DND-41 (cell line): ENCODE data around the gene PRXL2B.
A peak's percentile ranks its signal among the peaks of the same experiment; 100 is the strongest.

ENCODE experiments used
- ATAC-seq: fragments of 200-7000 bp; cut with Tn5 transposase; 3 replicates; pipeline ENCODE4 v1.9.1; 2021; ENCODE audit warnings: low read depth; ENCODE audit not compliant: insufficient read depth
- DNase-seq: peaks from one replicate; pipeline ENCODE4 v3.0.0-alpha.2; 2020
- H2AFZ ChIP-seq: 2 replicates; pipeline ENCODE4 v1.6.0; 2012; ENCODE audit warnings: low read depth, low read length
- H3K27ac ChIP-seq: 2 replicates; pipeline ENCODE4 v1.5.1; 2012; ENCODE audit warnings: low read length, inconsistent platforms
- H3K27me3 ChIP-seq: fragments of 200-600 bp; sonication (generic); 2 replicates; pipeline ENCODE4 v1.6.0; 2012; ENCODE audit warnings: low read length, mild to moderate bottlenecking, inconsistent platforms; ENCODE audit not compliant: insufficient read depth, poor library complexity
- H3K36me3 ChIP-seq: 2 replicates; pipeline ENCODE4 v1.5.1; 2012; ENCODE audit warnings: low read length, inconsistent platforms; ENCODE audit not compliant: insufficient read depth
- H3K4me1 ChIP-seq: 2 replicates; pipeline ENCODE4 v1.5.1; 2012; ENCODE audit warnings: mild to moderate bottlenecking, low read length; ENCODE audit not compliant: insufficient read depth
- H3K4me2 ChIP-seq: 2 replicates; pipeline ENCODE4 v1.6.0; 2012; ENCODE audit warnings: mild to moderate bottlenecking, moderate library complexity, low read length, inconsistent platforms; ENCODE audit not compliant: insufficient read depth
- H3K4me3 ChIP-seq, 2 experiments: fragments of 200-600 bp in 1 of 2; shearing (Covaris generic) in 1 of 2; 2 replicates each; pipeline ENCODE4 v1.5.1; 2012 to 2016; ENCODE audit warnings: inconsistent platforms in 2 of 2, low read length in 2 of 2, mild to moderate bottlenecking in 2 of 2, low read depth in 1 of 2, moderate library complexity in 1 of 2
- H3K79me2 ChIP-seq: 2 replicates; pipeline ENCODE4 v1.6.0; 2012; ENCODE audit warnings: low read length, inconsistent platforms; ENCODE audit not compliant: insufficient read depth
- H3K9ac ChIP-seq: 2 replicates; pipeline ENCODE4 v1.6.0; 2012; ENCODE audit warnings: low read depth, mild to moderate bottlenecking, inconsistent platforms, low read length, moderate library complexity
- H3K9me3 ChIP-seq: 2 replicates; pipeline ENCODE4 v1.5.1; 2012; ENCODE audit warnings: low read length, moderate library complexity, mild to moderate bottlenecking, inconsistent platforms; ENCODE audit not compliant: insufficient read depth, severe bottlenecking
- H4K20me1 ChIP-seq: 2 replicates; pipeline ENCODE4 v1.6.0; 2012; ENCODE audit warnings: low read length; ENCODE audit not compliant: insufficient read depth
- EZH2 ChIP-seq: IDR thresholded peaks from 3 replicates; pipeline ENCODE4 v1.6.1; 2012; ENCODE audit warnings: borderline replicate concordance, low read depth, mild to moderate bottlenecking, moderate library complexity, low read length, inconsistent platforms; ENCODE audit not compliant: severe bottlenecking
- TF ChIP-seq, protein P1 (sequence below): IDR thresholded peaks from 2 replicates; pipeline ENCODE4 v1.5.1; 2012; ENCODE audit warnings: borderline replicate concordance, low read length, moderate library complexity, mild to moderate bottlenecking; ENCODE audit not compliant: poor library complexity, severe bottlenecking; ENCODE audit errors: extremely low read depth

The PRXL2B gene

GRCh38 chr1:2538872-2539271 is 47.7 kb upstream of the PRXL2B start:
- no peaks in the 10 kb centered on the region for H3K9me3 ChIP-seq
- H3K27ac ChIP-seq, result no peak overlapping the region
- H3K4me2 ChIP-seq, result no peak overlapping the region
- no peak for ATAC-seq
- H3K36me3 ChIP-seq, result no peaks in the 10 kb centered on the region
- peaks cover 55% of the 10 kb centered on the region for H4K20me1 ChIP-seq
- H3K4me1 ChIP-seq, result peaks cover 29% of the 10 kb centered on the region
- no peak overlapping the region for H3K4me3 ChIP-seq
- no peak for DNase-seq
- H3K79me2 ChIP-seq, result no peaks in the 10 kb centered on the region
- H3K9ac ChIP-seq, result no peak overlapping the region
- peaks cover 4% of the 10 kb centered on the region for H3K27me3 ChIP-seq
- TF ChIP-seq EZH2, result no peak
- TF ChIP-seq, protein P1, sequence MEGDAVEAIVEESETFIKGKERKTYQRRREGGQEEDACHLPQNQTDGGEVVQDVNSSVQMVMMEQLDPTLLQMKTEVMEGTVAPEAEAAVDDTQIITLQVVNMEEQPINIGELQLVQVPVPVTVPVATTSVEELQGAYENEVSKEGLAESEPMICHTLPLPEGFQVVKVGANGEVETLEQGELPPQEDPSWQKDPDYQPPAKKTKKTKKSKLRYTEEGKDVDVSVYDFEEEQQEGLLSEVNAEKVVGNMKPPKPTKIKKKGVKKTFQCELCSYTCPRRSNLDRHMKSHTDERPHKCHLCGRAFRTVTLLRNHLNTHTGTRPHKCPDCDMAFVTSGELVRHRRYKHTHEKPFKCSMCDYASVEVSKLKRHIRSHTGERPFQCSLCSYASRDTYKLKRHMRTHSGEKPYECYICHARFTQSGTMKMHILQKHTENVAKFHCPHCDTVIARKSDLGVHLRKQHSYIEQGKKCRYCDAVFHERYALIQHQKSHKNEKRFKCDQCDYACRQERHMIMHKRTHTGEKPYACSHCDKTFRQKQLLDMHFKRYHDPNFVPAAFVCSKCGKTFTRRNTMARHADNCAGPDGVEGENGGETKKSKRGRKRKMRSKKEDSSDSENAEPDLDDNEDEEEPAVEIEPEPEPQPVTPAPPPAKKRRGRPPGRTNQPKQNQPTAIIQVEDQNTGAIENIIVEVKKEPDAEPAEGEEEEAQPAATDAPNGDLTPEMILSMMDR, result no peak
- no peak overlapping the region for H2AFZ ChIP-seq

- peaks cover 30% of the 10 kb centered on the region for H3K4me1 ChIP-seq
- ATAC-seq, result no peak
Measured at GRCh38 chr1:2539312-2539907, 47.2 kb upstream of the PRXL2B start.

DNA sequence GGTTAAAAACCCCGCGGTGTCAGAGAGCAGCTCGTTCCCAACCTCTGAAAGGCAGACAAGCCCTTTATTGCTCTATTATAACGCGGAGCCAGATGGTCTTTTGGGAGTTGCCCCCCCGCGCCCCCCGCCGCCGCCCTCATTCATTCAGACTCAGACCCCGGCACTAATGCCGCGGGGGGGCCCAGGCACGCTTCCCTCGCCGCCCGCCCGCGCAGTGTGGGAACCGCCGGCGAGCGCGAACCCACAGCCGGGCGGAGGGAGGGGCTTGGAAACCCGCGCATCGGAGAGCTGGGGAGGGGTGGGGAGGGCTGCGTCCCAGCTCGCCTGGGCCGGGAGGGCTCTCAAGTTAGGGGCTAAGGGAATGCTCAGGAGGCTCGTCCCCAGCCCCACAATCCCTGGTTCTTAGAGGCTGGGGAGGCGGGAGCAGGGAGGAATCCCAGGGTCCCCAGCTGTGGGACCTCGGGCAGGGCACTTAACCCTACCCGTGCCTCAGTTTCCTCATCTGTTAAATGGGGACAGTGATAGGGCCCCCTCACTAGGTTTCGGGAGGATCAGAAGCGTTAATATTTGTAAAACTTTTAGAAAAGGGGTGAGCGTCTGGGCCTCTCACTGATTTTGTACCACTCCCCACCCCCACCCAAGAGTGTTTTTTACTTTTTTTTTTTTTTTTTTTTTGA is 45.6 kb upstream of the PRXL2B start:
- peak; percentile 73 for ATAC-seq
- H3K27me3 ChIP-seq, result peaks cover 4% of the 10 kb centered on the region

More at GRCh38 chr1:2539312-2539907, 47.2 kb upstream of the PRXL2B start:
- DNase-seq, result no peak
- Histone ChIP-seq H3K4me2 (no peak overlapping the region), H3K27me3 (peaks cover 4% of the 10 kb centered on the region), H3K4me3 (no peak overlapping the region), H3K27ac (no peak overlapping the region), H2AFZ (no peak overlapping the region), H3K79me2 (no peaks in the 10 kb centered on the region), H3K36me3 (no peaks in the 10 kb centered on the region), H3K9ac (no peak overlapping the region), H4K20me1 (peaks cover 57% of the 10 kb centered on the region), H3K9me3 (no peaks in the 10 kb centered on the region)
- TF ChIP-seq EZH2, result no peak
- TF ChIP-seq, protein P1, result peak; percentile 47

More for the DNA sequence above, 45.6 kb upstream of the PRXL2B start:
- Histone ChIP-seq H3K9me3 (no peaks in the 10 kb centered on the region), H3K4me2 (peak overlapping the region; percentile 54), H3K27ac (no peak overlapping the region), H4K20me1 (peaks cover 57% of the 10 kb centered on the region), H3K9ac (peak overlapping the region; percentile 35; the same call in 1 of the 2 replicates), H2AFZ (no peak overlapping the region), H3K4me3 (no peak overlapping the region; a peak in 1 of 4 replicates), H3K79me2 (no peaks in the 10 kb centered on the region), H3K4me1 (peaks cover 34% of the 10 kb centered on the region), H3K36me3 (no peaks in the 10 kb centered on the region)
- peak; percentile 78 for DNase-seq
- TF ChIP-seq, protein P1, result no peak
- TF ChIP-seq EZH2, result no peak
